ENCODE data around the gene TTLL9.
A peak's percentile ranks its signal among the peaks of the same experiment; 100 is the strongest.
"Not testable (repeated sequence)": the region's sequence is repeated elsewhere in the genome, so short reads cannot be mapped to it uniquely, and the experiment has no call there.

TTLL9 gene, protein sequence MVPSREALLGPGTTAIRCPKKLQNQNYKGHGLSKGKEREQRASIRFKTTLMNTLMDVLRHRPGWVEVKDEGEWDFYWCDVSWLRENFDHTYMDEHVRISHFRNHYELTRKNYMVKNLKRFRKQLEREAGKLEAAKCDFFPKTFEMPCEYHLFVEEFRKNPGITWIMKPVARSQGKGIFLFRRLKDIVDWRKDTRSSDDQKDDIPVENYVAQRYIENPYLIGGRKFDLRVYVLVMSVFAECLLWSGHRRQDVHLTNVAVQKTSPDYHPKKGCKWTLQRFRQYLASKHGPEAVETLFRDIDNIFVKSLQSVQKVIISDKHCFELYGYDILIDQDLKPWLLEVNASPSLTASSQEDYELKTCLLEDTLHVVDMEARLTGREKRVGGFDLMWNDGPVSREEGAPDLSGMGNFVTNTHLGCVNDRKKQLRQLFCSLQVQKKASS

DNA sequence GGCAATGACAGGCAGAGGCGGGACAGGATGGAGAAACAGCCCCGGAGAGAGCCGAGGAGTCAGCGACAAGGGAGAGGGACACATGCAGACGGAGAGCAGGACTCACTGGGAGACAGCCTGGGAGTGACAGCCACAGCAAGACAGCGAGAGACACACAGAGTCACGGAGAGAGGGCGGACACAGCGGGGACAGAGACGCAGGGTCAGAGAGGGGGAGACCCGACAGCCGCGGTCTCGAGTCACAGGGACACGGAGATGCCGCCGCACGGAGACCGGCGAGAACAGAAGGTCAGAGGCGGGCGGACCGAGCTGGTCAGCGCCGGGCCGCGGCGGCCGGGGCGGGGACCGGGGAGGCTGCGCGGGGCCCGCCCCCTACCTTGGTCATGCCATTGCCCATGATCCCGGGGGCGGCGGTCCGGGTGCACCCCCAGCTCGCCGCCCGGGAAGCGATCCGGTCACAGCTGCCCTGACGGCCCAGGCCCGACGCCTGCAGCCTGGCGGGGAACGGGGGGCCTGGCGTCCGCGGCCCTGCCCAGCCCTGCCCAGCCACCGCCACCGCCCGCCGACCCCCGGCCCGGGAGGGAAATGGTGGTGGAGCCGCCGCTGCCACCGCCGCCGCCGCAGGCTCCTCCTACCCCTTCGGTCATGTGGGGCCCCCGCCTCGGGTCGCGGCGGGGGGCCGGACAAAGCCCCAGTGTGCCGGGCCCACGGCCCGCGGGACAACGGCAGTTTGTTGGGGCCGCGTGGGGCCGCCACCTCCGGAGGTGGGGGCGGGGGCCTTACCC is at the start of gene TTLL9, which contains the start of gene DUSP15:
Gene TTLL9 (plus strand): TSS at position 693 of the 784 bp plus-strand sequence. CDS start 493 bp downstream, outside the sequence.
Gene DUSP15 (minus strand): TSS at position 586 of the 784 bp plus-strand sequence. CDS start 190 bp downstream, at position 396.
- DNase-seq (ENCODE audit: low read depth in 2 of 2) = no peak

DNA sequence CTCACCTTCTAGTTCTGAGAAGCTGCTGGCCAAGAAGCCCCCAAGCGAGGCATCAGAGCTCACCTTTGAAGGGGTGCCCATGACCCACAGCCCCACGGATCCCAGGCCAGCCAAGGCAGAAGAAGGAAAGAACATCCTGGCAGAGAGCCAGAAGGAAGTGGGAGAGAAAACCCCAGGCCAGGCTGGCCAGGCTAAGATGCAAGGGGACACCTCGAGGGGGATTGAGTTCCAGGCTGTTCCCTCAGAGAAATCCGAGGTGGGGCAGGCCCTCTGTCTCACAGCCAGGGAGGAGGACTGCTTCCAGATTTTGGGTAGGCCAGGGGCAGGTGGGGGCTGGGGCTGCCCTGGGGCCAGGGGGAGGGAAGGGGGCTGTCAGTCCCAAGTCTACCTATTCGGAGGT is 49.0 kb upstream of the TTLL9 start:
- DNase-seq (ENCODE audit: low read depth in 2 of 2) = no peak

DNA sequence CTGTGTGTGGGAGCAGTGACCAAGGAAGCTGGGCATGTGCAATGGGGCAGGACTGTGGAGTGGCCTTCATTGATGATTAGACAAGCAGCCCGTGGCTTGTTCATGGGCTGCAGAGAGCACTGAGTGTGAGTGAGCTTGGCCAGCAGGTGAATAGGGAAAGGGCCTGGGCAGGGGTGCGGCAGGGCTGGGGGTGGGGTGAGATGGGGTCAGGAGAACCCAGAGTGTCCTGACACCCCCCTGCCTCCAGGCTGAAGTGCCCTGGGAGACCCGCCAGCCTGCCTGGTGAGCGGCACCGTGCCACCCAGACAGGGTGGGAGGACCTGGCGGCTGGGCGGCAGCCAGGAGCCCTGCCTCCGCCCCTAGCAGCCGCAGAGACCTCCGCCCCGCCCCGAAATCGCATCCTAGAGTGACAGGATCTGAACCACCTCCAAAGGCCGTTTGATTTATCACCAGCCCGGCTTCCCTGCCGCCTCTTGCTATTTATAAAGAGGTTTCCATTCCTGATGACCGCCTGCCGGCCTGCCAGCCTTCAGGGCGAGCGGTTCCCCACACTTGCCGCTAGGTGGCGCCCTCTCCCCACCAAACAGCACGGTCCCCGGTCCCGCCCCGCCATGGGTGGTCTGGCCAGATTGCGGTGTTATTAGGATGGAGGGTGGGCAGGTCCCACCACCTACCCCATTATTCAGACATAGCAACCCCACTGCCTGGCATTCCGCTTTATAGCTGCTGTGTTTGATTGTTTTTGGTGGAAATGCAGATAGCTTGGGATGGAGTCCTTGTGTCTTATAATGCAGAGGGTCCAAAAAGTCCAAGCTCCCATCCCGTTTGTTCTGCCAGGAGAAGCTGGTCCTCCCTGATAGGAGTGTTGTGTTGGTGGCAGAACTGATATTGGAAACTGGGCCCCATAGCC is 47.8 kb upstream of the TTLL9 start:
- peak; percentile 43 to 66 for DNase-seq (ENCODE audit: low read depth in 2 of 2)

DNA sequence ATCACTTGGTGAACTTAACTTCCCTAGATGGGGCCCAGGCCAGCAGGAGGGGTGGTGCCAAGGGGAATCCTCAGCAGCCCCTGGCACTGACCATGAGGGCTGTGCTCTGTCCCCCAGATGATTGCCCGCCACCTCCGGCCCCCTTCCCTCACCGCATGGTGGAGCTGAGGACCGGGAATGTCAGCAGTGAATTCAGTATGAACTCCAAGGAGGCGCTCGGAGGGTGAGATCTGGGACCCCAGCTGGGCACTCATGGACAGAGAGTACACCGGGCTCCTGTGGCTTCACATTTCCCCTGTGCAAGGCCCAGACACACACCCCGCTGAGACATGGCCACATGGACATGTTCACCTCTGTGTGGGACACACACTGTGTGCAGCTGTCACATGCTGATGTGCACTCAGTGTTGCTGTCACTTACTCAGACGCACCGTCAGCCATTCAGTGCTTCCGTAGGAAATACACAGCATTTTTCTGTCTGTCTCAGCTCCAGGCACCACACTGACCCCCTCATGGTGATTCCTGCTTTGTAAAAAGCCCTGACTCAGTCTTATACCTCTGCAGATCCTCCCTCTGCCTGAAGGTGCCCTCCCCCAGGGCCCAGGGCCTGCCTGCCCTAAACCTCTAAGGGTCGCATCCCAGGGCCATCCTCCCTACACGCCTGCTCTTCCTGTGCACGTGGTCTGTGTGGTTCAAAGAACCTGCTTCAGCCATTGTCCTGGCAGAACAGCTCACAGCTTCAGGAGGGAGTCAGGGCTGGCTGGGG is 46.9 kb upstream of the TTLL9 start:
- DNase-seq (ENCODE audit: low read depth in 2 of 2) = no peak

DNA sequence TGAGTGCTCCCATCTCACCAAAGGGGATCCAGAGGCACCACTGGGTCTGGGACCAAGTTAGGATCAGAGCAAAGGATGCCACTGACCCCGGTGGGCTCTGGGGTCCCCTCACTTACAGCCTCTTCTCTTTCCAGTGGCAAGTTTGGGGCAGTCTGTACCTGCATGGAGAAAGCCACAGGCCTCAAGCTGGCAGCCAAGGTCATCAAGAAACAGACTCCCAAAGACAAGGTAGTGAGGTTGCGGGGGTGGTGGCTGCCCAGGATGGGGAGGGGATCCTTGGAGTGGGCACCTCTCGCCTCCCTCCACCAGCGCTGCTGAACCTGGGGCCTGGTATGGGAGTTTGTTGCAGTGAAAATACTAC is 46.3 kb upstream of the TTLL9 start:
- no peak for DNase-seq (ENCODE audit: low read depth in 2 of 2)

DNA sequence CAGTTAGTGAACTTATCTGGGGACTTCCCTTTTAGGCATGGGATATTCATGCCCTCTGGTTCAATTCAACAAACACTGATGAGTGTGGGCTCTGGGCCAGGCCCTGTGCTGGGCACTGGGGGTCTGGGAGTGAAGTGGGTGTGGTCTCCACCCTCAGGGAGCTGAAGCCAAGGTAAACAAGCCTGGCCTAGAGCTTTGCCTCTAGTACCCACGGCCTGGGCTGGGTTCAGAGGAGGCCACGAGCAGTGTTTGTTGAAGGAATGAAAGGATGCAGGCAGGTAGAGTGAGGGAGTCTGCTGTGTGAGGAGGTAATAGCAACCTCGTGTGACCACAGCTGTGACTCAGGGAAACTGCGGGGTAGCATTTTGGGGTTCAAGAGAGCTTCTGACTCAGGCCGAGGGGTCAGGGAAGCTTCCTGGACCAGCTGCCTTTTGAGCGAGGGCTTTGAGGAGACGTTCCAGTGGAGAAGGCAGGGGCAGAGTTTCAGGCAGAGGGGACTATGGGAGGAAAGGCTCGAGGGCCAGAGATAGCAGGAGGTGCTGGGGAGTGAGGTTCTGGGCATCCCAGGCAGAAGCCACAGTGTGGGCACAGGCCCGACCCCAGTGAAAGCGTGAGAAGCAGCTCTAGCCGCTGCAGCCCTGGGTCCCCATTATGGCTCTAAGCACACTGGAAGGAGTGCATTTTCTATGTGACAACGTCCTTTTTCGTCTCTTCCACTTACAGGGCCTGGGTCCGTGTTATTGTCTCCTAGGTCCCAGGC is 45.7 kb upstream of the TTLL9 start:
- DNase-seq (ENCODE audit: low read depth in 2 of 2) = no peak

DNA sequence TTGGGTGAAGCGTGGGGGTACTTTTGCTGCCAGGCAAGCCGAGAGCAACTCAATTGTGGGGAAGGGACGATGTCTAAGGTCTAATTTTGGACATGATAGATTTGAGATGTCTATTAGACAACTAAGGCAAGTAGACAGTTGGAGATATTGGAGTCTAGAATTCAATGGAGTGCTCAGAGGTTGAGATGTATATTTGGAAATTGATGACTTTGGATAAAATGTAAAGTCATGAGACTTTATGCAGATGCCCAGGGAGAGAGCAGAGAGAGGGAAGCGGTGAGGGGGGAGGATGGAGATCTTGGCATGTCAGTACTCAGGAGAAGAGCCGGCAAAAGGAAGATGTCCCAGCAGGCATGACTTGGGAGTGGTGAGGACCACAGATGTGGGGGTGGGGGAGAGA is 44.4 kb upstream of the TTLL9 start:
- DNase-seq (ENCODE audit: low read depth in 2 of 2) = no peak

DNA sequence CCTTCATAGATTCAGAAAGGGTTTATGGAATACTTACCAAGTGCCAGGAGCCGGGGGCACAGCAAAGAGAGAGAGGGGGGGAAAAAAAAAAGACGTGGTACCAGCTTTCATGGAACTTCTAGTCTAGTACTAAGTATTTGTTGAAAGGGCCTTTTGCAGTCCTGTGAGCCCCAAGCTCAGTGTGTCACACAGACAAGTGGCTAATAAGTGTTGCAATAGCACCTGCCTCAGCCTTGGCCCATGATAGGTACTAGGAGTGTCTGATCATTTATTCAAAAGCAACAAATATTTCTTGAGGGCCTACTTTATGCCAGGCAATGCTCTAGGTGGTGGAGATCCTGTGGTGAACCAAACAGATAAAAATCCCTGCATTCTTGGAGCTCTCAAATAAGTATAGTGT is 43.4 kb upstream of the TTLL9 start:
- DNase-seq (ENCODE audit: low read depth in 2 of 2) = no peak

DNA sequence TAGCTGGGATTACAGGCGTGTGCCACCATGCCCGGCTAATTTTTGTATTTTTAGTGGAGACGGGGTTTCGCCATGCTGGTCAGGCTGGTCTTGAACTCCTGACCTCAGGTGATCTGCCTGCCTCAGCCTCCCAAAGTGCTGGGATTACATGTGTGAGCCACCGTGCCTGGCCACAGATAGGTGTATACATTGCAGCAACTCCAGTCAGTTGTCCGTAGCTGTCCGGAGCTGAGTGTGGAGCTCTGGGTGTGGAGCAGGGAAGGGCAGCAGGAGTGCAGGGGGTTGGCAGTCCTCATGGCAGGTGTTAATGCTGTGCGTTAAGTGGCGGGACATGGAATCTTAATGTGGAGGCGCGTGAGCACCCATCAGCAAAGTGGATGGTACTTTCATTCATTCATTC is 42.4 kb upstream of the TTLL9 start:
- DNase-seq (ENCODE audit: low read depth in 2 of 2) = not testable (repeated sequence)

DNA sequence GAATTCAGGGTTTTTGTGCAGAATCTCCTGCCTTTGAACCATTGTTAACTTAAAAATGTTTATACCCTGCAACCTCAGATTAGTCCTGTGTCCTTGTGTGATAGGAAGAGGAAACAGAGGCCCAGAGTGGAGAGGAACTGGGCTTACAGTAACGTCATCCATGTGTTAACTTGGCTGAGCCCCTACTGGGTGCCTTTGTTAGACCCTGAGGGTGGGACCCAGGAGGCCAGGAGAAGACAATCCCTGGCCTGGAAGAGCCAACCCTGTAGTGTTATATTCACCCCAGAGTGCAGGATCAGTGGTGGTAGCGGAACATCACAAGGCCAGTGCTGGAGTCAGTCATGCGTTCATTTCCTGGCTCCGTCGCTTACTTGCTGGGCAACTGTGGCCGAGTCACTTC is 40.7 kb upstream of the TTLL9 start:
- DNase-seq (ENCODE audit: low read depth in 2 of 2) = no peak

DNA sequence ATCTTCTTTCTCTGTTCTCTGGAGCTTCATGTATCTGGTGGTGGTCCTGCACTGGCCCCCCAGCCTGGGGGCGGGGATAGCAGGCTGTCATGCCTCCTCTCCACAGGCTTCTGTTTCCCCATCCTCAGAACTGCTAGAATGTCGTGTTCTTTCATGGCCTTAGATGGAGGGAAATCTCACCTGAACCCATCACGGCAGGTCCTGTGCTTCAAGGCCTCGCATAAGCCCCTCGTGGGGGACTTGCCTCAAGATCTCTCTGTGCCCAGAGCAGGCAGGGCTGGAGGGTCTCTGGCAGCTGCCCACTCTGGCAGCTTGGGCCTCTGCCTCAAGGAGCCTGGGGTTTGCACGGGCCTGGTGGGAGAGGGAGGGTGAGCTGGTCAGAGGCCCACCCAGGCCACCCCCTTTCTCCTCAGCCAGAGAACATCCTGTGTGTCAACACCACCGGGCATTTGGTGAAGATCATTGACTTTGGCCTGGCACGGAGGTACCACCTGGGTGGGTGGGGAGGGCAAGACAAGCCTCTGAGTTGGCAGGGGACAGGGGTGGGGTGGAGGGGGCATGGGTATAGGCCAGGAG is 39.9 kb upstream of the TTLL9 start:
- no peak for DNase-seq (ENCODE audit: low read depth in 2 of 2)

DNA sequence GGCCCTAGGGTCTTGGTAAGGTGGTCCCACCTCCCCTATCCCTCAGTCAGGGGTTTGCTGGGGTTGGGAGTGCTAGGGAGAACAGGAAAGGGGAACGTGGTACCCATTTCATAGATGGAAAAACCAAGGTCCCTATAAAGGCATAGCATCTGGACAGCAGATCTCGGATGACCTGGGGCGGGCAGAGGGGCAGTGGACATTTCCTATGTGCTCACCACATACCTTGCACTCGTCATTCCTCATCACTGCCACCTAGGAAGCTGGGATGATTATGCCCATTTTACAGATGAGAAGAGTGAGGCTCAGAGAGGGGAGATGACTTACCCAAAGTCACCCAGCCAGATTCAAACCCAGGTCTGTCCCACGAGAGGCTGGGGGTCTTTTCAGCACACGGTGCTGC is 39.2 kb upstream of the TTLL9 start:
- DNase-seq (ENCODE audit: low read depth in 2 of 2) = no peak

DNA sequence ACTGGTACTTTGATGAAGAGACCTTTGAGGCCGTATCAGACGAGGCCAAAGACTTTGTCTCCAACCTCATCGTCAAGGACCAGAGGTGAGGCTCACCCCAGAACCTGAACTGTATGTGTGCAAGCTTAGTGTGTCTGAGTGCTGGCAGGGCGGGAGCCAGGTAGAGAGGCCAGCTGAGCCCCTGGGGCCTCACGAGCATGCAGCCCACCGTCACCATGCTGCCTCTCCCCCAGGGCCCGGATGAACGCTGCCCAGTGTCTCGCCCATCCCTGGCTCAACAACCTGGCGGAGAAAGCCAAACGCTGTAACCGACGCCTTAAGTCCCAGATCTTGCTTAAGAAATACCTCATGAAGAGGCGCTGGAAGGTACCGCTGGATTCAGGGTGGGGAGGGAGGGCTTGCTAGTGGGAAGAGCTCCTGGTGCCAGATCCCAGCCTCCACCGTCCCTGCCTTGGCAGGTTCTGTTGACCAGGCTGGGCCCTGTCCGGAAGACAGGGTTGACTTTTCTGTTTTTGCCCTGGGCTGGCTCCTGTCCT is 38.6 kb upstream of the TTLL9 start:
- no peak for DNase-seq (ENCODE audit: low read depth in 2 of 2)

DNA sequence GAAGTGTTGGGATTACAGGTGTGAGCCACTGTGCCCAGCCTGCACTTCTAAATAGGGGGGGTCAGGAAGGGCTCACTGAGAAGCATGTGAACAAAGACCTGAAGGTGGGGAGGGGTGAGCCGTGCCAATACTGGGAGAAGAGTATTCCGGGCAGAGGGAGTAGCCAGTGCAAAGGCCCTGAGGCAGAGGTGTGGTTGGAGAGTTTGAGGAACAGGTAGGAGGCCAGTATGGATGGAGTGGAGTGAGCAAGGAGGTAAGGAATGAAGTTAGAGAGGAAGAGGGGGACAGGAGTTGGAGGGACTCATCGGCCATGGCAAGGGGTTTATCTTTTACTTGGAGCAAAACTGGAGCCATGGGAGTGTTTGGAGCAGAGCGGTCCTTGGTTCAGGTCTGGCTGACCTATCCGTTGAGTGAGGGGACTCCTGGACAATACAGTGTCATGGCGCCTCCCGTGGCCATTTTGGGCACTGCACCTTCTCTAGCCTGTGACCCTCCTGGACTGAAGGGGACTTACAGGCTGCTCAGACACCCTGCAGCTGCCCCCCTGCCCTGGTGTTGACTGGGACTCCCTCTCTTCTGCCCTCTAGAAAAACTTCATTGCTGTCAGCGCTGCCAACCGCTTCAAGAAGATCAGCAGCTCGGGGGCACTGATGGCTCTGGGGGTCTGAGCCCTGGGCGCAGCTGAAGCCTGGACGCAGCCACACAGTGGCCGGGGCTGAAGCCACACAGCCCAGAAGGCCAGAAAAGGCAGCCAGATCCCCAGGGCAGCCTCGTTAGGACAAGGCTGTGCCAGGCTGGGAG is 37.1 kb upstream of the TTLL9 start:
- peak; percentile 23 to 45 for DNase-seq (ENCODE audit: low read depth in 2 of 2)

DNA sequence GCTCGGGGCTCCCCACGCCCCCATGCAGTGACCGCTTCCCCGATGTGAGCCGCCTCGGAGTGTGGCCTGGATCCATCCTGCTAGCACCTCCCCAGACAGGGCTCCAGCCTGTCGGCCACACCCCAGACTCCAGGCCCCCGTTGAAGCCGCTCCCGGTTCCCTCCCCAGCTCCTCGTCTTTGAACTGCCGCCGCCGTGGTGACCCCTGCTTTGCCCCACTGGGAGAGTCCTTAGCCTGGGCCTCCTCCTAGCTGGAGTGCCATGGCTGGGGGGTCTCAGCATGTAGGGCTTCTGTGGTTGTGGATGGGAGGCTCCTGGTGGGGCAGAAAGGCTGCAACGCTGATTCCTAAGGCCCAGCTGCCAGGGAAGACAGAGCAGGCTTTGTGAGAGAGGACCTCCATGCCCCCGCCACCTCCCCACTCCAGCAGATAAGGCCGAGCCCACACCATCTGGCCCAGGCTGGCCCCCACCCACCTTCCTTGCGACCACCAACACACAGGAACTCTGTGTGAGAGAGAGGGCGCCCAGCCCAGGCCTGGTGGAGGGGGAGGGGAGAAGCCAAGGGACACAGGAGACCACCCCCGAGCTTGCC is 36.4 kb upstream of the TTLL9 start:
- DNase-seq (ENCODE audit: low read depth in 2 of 2) = no peak

DNA sequence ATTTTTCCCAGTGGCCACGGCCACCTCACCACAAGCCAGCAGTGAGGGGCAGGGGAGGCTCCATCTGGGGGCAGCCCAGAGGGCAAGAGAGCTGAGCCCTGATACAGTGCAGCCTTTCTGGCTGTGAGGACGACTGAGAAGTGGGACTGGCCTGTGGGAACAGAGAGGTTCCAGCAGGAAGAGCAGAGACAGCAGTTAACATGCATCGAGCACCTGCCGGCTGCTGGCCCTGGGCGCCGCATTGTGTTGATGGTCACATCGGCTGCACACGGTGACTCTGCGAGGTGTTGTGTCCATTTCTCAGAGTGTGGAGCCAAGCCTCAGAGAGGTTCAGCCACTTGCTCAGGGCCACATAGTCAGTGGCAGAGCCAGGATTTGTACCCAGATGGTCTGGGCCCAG is 34.9 kb upstream of the TTLL9 start:
- DNase-seq (ENCODE audit: low read depth in 2 of 2) = no peak

DNA sequence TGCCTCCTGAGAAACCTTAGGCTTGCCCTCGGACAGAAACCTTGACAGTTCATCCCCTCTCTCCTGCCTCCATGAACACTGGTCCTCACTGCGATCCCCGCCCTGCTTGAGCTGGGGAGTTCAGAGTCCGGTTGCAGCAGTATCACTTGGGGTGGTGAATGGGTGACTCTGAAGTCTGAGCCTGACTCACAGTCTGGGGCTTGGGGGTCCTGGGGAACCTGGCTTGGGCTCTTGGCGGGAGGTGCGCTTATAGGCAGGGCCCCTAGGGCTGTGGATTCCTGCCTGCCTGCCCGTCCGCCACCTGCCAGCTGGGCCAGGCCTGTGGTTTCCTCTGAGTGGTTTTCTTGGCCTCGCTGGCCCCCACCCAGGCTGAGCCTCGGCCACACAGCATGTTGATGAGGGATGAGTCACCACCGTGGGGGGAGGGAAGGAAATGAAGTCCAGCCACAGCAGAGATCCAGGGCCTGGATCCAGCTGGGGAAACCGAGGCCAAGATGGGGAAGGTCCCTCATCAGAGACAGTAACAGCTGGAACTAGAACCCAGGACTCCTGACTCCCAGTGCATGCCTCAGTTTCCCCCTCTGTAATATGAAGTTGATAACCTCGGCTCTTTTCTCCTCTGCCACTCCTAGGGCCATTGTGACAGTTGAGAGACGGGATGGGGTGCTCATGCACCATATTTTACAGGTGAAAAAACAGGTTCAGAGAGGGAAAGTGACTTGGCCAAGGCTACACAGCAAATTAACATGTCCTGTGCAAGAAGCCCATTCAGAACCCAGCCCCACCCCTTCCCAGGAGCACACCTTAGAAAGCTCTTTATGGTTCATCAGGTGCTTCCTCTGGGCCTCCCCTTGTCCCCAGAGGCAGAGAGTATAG is 34.2 kb upstream of the TTLL9 start:
- DNase-seq (ENCODE audit: low read depth in 2 of 2) = no peak
